GM21576 (cell line): ENCODE data around the gene ANKRD13A.
"Not testable (repeated sequence)": the region's sequence is repeated elsewhere in the genome, so short reads cannot be mapped to it uniquely, and the experiment has no call there.

Experiments used
- ATAC-seq: cut with Tn5 transposase; IDR thresholded peaks from one replicate; pipeline ENCODE4 v1.9.1; 2021; ENCODE audit warnings: mild to moderate bottlenecking, moderate library complexity; ENCODE audit not compliant: unreplicated experiment

The ANKRD13A gene

DNA sequence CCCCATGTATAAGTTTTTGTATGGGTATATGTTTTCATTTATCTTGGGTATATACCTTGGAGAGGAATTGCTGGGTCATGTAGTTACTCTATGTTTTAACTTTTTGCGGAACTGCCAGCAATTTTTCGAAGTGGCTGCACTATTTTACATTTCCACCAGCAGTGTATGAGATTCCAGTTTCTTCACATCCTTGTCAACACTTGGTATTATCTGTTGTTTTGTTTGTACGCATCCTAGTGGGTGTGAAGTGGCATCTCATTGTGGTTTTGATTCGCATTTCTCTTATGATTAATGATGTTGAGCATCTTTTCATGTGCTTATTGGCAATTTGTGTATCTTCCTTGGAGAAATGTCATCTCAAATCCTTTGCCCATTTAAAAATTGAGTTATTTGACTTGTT is 6.9 kb downstream of the ANKRD13A start:
- no peak for ATAC-seq

GRCh38 chr12:110007881-110008280 is 8.7 kb downstream of the ANKRD13A start:
- no peak for ATAC-seq

DNA sequence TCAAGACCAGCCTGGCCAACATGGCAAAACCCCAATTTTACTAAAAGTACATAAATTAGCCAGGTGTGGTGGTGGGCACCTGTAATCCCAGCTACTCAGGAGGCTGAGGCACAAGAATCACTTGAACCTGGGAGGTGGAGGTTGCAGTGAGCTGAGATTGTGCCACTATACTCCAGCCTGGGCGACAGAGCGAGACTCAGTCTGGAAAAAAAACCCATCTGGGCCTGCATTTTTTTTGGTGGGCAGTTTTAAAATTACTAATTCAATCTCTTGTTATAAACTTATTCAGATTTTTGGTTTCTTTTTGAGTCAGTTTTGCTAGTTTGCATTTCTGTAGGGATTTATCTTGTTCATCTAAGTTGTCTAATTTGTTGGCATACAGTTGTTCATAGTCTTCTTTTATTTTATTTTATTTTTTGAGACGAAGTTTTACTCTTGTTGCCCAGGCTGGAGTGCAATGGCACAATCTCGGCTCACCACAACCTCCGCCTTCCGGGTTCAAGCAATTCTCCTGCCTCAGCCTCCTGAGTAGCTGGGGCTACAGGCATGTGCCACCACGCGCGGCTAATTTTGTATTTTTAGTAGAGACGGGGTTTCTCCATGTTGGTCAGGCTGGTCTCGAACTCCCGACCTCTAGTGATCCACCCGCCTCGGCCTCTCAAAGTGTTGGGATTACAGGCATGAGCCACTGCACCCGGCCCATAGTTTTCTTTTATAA is 9.6 kb downstream of the ANKRD13A start:
- not testable (repeated sequence) for ATAC-seq

DNA sequence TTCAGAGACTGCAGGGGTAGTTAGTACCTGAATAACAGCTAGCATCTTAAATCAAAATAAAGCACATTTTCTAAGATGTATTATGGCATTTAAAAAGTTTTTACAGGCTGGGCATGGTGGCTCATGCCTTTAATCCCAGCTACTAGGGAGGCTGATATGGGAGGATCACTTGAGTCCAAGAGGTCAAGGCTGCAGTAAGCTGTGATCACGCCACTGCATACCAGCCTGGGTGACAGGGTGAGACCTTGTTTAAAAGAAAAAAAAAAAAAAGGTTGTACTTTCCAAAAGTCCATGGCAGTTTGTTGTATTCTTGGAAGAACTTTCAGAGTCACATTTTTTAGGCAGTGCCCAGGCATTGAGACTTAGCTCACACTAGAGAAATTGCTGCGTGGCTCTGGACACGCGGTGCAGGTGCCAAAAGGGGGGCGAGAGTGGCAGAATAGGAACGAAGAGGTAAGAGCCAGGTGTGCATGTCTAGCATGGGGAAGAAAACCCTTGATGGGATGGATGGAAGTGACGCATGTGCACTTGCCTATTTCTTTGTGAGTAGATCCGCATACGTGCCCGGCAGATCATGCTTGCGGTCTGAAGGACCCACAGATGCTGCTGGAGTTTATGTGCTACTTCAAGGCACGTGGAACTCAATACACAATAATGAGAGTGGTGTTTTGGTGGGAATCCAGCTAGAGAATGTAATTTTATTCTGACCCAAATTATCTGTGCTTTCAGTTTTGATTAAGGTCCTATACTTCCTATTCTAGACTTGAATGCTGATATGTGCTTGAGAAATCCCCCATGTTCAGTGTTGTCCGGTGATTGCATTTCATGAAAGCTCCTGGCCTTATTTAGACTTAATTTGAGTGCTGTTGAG is 11.9 kb downstream of the ANKRD13A start:
- ATAC-seq, result peak; percentile 36

DNA sequence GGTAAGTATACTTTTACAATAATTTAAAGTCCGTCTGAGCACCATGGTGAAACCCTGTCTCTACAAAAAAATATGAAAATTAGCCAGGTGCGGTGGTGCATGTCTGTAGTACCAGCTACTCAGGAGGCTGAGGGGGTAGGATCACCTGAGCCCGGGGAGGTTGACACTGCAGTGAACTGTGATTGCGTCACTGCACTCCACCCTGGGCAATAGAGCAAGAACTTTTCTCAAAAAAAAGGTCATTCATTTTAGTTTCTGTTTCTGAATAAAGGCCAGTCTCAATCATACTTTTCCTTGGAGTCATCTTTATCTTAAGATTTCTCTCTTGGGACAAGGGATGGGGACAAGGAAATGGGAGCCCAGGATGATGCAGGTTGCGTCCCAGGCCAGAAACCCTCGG is 12.9 kb downstream of the ANKRD13A start:
- peak; percentile 65 for ATAC-seq

GRCh38 chr12:110012659-110013058 is 13.4 kb downstream of the ANKRD13A start:
- ATAC-seq, result no peak

- ATAC-seq, result no peak
Measured at GRCh38 chr12:110015132-110015531, 15.9 kb downstream of the ANKRD13A start.

DNA sequence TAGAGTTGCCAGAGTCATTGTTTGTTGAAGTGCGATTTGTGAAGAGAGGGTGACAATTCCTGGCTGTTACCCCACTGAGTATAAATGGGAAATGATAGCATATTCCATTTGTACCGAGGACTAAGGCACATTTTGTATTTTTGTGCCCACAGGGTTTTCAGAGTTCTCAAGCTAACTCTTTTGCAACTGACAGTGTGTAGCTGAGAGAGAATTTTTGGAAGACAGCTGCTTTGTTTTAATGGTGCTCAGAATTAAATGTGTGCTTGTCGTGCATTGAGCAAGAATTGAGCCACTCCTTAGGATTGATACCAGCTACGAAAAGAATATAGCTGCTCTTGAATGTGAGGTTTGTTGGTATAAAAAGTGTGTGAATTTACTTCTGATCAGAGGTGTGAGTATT is 21.7 kb downstream of the ANKRD13A start:
- no peak for ATAC-seq

- no peak for ATAC-seq
Measured at GRCh38 chr12:110023059-110023980, 24.1 kb downstream of the ANKRD13A start.

DNA sequence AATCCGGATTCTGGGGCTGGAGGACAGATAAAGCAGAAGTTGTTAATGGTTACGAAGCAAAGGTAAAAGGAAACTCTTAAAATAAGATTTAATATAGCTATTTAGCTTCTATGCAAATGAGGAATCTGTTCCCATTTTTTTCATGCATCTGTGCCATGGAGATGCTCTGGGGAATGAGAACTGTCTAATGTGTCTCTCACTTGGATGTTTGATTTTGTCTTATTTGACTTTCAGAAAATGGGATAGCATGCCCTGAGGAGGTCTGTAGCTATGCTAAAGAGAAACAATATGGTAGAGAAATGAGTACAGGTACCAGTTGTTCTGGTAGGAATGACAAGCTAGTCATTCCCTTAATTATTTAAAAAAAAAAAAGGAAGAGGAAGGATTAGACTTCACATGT is 24.8 kb downstream of the ANKRD13A start:
- ATAC-seq, result no peak

DNA sequence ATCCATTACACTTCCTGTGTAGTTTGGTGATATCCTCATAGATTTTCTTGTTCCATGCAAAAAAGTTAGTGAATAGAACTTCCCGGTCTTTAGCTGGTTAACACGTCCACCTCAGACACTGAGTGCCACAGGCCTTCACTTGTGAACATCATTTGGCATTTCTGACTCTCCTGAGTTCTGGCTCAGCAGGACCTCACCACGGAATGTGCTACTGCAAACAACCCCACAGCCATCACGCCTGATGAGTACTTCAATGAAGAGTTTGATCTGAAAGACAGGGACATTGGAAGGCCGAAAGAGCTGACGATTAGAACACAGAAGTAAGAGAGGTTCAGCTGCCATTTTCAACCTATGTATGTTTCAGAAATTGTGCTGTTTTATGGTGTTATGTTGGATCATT is 29.1 kb downstream of the ANKRD13A start:
- ATAC-seq, result no peak

DNA sequence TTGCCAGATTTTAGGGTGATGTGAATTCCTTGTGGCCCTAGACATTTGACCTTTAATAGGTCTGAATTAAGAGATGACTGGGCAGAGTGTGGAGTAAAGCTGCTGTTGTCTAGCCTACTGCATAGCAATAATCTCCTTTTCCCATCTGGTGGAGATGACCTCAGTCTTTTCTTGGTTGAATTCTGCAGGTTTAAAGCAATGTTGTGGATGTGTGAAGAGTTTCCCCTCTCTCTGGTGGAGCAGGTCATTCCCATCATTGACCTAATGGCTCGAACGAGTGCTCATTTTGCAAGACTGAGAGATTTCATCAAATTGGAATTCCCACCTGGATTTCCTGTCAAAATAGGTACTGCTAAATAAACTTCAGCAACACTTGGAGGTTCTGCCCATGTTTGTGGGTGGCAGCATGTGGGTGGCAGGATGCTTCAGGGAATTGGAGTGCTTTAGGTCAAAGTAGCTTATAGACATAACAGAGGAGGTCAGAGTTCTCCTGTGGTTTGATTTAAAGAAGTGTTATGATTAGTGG is 30.1 kb downstream of the ANKRD13A start:
- ATAC-seq, result no peak

GRCh38 chr12:110033888-110034287 is 34.7 kb downstream of the ANKRD13A start:
- no peak for ATAC-seq

- no peak for ATAC-seq
Measured at GRCh38 chr12:110035534-110036104, 36.4 kb downstream of the ANKRD13A start.

- no peak for ATAC-seq
Measured at GRCh38 chr12:110037315-110037714, 38.1 kb downstream of the ANKRD13A start.

GRCh38 chr12:110038741-110039084 is 39.5 kb downstream of the ANKRD13A start:
- no peak for ATAC-seq

DNA sequence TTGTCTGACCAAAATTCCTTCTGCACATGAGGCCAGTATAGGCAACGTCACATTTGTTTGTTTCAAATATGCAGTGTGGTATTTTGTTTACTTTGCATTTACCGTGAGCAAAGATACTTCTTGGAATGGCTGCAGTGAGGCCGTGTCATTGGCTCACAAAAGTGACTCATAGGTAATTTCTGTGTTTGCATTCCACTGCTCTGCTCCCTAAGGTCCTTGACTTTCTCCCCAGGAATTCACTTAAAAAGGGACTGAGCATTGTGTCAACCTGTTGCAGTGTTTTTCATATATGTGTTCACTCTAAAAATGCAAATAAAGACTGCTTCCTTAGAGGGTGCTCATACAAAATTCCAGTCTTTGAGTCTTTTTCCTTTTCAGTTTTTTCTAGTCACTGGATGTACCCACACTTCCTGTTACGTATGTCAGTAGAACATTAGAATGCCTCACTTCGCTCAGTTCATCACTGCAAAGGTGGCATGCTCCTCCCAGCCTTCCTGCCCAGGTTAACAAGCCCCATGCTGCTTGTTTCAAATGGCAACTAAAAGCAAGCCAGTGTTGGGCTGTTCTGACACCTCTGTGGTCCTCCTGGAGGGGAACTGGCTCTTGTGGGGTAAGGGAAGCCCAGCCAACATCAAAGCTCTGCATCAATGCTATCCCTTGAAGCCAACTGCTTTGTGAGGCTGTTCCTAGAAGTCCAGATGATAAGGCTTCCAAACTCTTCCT is 40.0 kb downstream of the ANKRD13A start:
- ATAC-seq, result no peak

- no peak for ATAC-seq
Measured at GRCh38 chr12:110042264-110042663, 43.0 kb downstream of the ANKRD13A start.

DNA sequence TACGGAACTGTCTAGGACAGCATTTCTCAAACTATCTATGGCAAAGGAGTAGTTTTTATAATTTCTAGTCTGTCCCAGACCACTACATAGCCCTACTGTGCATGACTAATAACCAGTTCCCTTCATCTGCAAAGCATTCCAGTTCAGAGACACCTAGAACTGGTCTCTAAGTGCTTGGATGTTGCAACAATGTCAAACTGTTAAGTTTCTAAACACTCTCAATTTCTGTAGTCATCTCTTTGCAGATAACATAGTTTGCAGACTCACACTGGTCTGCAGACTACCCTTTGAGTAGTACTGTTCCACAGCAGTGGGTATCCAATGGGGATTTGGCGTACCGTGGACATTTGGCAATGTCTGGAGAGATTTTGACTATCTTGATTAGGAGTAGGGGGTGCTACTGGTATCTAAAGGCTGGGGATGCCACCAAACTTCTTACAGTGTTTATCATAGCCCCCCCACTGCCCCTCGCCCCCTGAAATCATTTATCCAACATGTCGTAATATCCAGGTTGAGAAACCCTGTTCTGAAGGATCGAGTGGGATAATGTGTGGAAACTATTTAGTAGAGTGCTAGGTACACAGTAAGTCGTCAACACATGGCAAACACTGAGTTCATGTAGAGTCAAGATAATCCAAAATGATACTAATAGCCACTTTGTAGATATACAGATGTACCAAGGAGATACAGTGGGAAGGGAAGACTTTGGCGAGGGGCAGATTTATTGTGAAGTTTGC is 47.4 kb downstream of the ANKRD13A start:
- no peak for ATAC-seq
